Subcutaneous preadipocyte (primary cell): ENCODE data around the gene ZNF613. TPM values are rescaled to one million over a fixed set of nuclear protein-coding genes. Genes with fewer than 3 reads are reported as not detected.

Source experiments
- total RNA-seq: library from RNA; depleted of rRNA; stranded (reverse); fragments of >200 nt; gene quantifications from 2 replicates; pipeline ENCODE4 v1.2.3, GENCODE V29; 2012

ZNF613 gene
- total RNA-seq, result 2.9 and 3.7 TPM in 2 replicates

GRCh38 chr19:51926784-51927741 lies at the start of gene ZNF613:
TSS of gene ZNF613 (plus strand) at chr19:51927472. CDS start at chr19:51936221, 8,749 bp downstream.

GRCh38 chr19:51887522-51888498 lies 39.5 kb upstream of the ZNF613 start, which contains the start of gene ZNF577:
TSS of gene ZNF577 (minus strand) at chr19:51887951. CDS start at chr19:51880382, 7,569 bp downstream.

GRCh38 chr19:51904331-51905165 lies 22.7 kb upstream of the ZNF613 start, which contains the start of gene ZNF649:
TSS of gene ZNF649 (minus strand) at chr19:51905017. CDS start at chr19:51900107, 4,910 bp downstream.

GRCh38 chr19:51986309-51987291 lies 59.3 kb downstream of the ZNF613 start, which contains the start of gene ZNF350:
TSS of gene ZNF350 (minus strand) at chr19:51986840. CDS start at chr19:51974360, 12,480 bp downstream.

Other genes starting within 250 kb of the ZNF613 start
- gene SPACA6, start 234.1 kb upstream of the ZNF613 start, total RNA-seq, result 2.6 and 5.1 TPM in 2 replicates
- gene HAS1, start 203.5 kb upstream of the ZNF613 start, total RNA-seq, result 6.2 and 6.6 TPM in 2 replicates
- gene FPR1, start 175.6 kb upstream of the ZNF613 start, total RNA-seq, result 0.39 and 1.5 TPM in 2 replicates
- 0.37 and 0.39 TPM in 2 replicates for gene FPR2, start 166.3 kb upstream of the ZNF613 start, total RNA-seq
- not detected in 2 replicates for gene FPR3, start 132.3 kb upstream of the ZNF613 start, total RNA-seq
- 3.7 and 4.0 TPM in 2 replicates for gene ZNF577, start 39.5 kb upstream of the ZNF613 start, total RNA-seq
- 5.5 and 6.5 TPM in 2 replicates for gene ZNF649, start 22.5 kb upstream of the ZNF613 start, total RNA-seq
- gene ZNF350, start 59.4 kb downstream of the ZNF613 start, total RNA-seq, result 6.1 and 8.1 TPM in 2 replicates
- 8.6 and 8.8 TPM in 2 replicates for gene ZNF615, start 80.7 kb downstream of the ZNF613 start, total RNA-seq
- gene ZNF614, start 100.9 kb downstream of the ZNF613 start, total RNA-seq, result 7.3 and 10.8 TPM in 2 replicates
- 5.5 and 7.0 TPM in 2 replicates for gene ZNF432, start 121.4 kb downstream of the ZNF613 start, total RNA-seq
- 19.1 and 22.7 TPM in 2 replicates for gene ZNF841, start 168.3 kb downstream of the ZNF613 start, total RNA-seq
- 7.8 and 8.8 TPM in 2 replicates for gene ZNF616, start 212.5 kb downstream of the ZNF613 start, total RNA-seq
- gene ZNF836, start 244.1 kb downstream of the ZNF613 start, total RNA-seq, result 3.3 and 5.1 TPM in 2 replicates